HG02798 (cell line): ENCODE data around the gene SMG6.
"Not testable (repeated sequence)": the region's sequence is repeated elsewhere in the genome, so short reads cannot be mapped to it uniquely, and the experiment has no call there.

ENCODE experiments used
- ATAC-seq: cut with Tn5 transposase; IDR thresholded peaks from one replicate; pipeline ENCODE4 v1.9.1; 2021; ENCODE audit warnings: mild to moderate bottlenecking; ENCODE audit not compliant: unreplicated experiment, poor library complexity

The SMG6 gene

GRCh38 chr17:2309338-2310154, 6.0 kb upstream of the SMG6 start:
- ATAC-seq = no peak

- ATAC-seq = no peak
These were observed 1.3 kb upstream of the SMG6 start for GRCh38 chr17:2304931-2305330.

DNA sequence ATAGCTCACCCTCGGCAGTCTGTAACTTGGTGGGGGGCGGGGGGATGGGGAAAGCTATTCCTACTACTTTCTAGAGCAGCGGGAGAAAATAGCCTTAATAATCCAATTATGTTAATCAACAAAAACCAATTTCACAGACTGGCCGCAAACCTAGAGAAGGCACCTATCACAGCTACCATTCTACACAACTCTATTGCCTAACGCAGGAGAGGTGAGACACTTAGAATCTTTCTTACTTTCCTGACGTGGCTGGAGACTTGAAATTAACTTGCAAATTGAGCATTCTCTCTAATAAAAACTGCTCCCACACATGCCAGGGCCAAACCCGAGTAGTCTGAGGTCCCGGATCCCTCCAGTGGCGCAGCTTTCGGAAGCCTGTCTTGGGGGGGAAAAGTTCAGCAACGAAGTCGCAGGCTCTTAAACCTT, 794 bp downstream of the SMG6 start:
- no peak for ATAC-seq

GRCh38 chr17:2299756-2300155, 3.8 kb downstream of the SMG6 start:
- ATAC-seq = no peak

- ATAC-seq = no peak
These were observed 4.4 kb downstream of the SMG6 start for GRCh38 chr17:2299136-2299535.

- ATAC-seq = no peak
These were observed 6.6 kb downstream of the SMG6 start for GRCh38 chr17:2297023-2297422.

- ATAC-seq = no peak
These were observed 8.0 kb downstream of the SMG6 start for GRCh38 chr17:2295575-2295974.

- no peak for ATAC-seq
These were observed 11.5 kb downstream of the SMG6 start for GRCh38 chr17:2292100-2292499.

- no peak for ATAC-seq
These were observed 13.6 kb downstream of the SMG6 start for GRCh38 chr17:2289878-2290478.

DNA sequence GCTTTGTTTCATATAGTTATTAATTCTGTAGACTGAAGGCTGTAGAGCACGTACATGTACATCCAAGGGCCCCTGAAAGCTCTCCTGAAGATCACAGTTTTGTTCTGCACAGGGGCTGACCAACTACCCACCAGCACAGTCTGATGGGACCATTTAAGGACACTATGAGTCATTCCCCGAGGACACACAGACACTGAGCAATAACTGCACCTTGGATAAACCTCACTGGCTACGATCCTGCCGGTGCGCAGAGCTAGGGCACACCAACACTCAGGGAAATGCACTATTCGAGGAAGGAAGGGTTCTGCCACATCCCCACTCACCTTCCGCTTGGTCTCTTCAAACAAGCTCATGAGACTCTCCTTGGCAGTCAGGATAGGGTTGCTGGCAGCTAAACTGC, 20.3 kb downstream of the SMG6 start:
- no peak for ATAC-seq

DNA sequence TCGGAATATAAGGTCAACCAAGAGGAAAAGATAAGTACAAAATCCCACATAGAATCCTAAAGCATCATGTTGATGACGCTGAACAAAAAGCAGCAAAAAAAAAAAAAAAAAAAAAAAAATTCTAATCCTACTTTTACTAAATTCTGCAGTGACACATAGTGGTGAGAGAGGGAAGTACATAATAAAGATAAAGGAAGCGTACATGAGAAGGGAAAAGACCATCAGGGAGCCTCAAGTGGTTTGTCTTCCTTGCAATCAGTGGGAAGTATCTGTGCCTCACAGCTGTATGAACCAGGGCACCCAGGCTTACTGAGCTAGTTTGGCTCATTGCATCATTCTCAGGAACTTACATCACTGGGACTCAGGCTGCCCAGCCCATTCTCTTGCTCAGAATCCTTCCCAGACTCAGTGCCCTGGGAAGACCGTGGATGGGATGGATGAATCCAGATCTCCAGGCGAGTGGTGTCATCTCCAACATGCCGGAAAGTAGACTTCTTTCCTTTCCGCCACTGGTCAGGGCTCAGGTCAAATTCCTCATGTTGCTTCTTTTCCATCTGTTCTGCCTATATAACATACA, 21.2 kb downstream of the SMG6 start:
- no peak for ATAC-seq

GRCh38 chr17:2279707-2280106, 23.9 kb downstream of the SMG6 start:
- ATAC-seq = no peak

DNA sequence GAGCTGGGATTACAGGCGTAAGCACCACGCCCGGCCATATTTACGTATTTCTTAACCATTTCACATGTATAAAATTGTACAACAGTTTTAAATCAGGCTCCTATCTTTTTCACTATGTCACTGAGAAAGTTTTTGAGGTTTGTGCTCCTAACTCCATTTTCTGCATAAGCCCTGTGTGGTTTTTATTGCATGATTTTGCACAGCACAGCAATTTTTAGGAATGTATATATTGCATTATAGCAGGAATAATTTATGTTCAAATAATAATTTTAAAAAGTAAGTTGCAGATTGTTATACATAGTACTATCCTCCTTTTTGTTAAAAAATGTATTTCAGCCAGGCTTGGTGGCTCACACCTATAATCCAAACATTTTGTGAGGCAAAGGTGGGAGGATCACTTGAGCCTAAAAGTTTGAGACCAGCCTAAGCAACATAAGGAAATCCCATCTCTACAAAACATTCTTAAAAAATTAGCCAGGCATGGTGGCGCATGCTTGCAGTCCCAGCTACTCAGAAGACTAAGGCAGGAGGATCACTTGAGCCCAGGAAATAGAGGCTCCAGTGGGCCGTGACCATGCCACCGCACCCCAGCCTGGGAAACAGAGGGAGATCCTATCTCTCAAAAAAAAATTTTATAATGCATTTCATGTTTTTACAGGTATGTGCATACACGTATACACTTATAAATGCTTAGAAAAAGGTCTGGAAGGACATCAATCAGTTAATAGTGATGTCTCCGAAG, 26.0 kb downstream of the SMG6 start:
- no peak for ATAC-seq

- no peak for ATAC-seq
These were observed 27.9 kb downstream of the SMG6 start for GRCh38 chr17:2275722-2276121.

GRCh38 chr17:2274414-2274813, 29.2 kb downstream of the SMG6 start:
- ATAC-seq = no peak

DNA sequence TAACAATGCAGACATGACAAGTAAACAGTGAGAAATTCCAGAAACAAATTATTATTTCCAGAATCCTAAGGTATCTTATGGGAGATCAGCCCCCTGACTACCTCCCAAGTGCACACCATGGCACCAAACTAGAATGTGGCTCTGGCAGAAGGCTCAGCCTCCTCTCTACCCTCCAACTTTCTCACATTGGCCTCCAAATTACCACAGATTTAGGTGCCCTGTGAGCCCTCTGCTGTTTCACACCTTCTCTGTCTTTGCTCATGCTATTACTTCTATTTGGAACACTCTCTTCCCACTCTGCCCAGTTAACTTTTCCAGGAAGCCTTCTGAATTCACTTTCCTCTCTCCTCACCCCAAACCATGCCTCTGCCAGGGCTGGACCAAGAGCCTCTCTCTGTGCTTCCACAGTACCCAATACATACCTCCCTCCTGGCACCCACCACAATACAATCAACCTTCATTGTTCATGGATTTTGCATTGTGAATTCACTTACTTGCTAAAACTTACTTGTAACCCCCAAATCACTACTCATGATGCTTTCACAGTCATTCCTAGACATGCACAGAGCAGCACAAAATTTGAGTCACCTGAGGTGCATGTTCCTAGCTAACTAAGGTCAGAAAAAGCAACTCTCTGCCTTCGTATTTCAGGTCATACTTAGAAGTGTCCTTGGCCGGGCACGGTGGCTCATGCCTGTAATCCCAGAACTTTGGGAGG, 31.4 kb downstream of the SMG6 start:
- no peak for ATAC-seq

DNA sequence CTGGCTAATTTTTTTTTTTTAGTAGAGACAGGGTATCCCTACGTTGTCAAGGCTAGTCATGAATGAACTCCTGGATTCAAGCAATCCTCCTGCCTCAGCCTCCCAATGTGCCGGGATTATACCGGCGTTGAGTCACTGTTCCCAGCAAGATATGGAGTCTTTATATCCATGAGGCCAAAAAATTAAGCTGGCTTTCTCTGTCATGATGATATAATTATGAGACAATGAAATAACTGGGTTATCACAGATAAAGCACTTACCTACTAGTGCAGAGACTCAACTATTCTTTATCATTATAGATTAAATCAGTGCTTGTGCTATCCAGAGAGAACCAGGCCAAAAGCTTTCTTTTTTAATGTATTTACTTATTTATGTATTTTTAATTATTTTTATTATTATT, 36.2 kb downstream of the SMG6 start:
- ATAC-seq = no peak

- ATAC-seq = peak; percentile 15
These were observed 36.7 kb downstream of the SMG6 start for GRCh38 chr17:2266865-2267228.

DNA sequence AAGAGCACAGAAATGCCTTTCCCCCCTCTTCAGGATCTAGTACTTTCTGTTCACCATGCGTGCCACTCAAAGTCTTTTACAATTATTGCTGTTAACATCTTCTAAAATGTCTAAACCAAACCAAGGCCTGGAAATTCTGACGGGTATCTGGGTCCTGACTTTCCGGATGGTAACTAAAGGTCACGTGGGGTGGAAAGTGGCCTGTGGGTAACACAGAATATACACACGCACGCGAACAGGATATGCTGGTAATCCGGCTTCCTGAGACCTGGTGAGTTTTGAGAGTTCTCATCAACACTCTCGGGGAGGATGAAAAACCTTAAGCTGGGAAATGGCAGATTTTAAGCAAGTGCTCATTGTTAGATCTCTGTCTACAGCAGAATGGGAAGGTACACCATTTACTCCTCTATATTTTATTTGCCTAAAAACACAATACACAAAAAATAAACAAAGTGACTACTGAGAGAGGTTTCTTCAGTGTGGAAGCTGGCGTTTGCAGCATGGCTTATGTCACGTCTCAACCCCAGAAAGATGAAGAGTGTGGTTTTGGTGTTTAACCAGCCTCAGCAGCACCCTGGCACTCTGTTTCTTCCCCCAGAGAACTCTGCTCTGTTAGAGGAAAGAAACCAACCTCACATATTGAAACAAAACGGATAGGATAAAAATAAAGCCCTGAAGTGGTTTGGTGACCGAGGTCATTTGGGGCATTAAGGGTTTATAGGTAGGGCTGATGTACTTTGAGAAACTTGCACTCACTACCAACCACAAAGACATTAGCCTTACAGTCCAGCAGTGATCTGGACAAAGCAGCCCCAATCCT, 37.3 kb downstream of the SMG6 start:
- peak; percentile 80 for ATAC-seq

- ATAC-seq = not testable (repeated sequence)
These were observed 38.4 kb downstream of the SMG6 start for GRCh38 chr17:2265166-2265565.
